GM23338 (cell line): ENCODE data around the gene ADAM15. TPM values are rescaled to one million over a fixed set of nuclear protein-coding genes. Genes with fewer than 3 reads are reported as not detected.

Source experiments
- ATAC-seq: fragments of 200-7000 bp; cut with Tn5 transposase; 3 replicates; pipeline ENCODE4 v1.9.1; 2020
- DNase-seq: peaks from one replicate; pipeline ENCODE4 v3.0.0-alpha.2; 2015; ENCODE audit warnings: low spot score
- H2AFZ ChIP-seq: fragments of 200-600 bp; sonication (generic); 2 replicates; pipeline ENCODE4 v1.8.0; 2016; ENCODE audit warnings: antibody characterized with exemption, mild to moderate bottlenecking, moderate library complexity
- H3F3A ChIP-seq: fragments of 200-600 bp; sonication (generic); replicated peaks from 2 replicates; pipeline ENCODE4 v1.8.0; 2017; ENCODE audit warnings: antibody characterized with exemption, mixed run types, low read depth
- H3K27ac ChIP-seq: fragments of 200-600 bp; sonication (generic); 2 replicates; pipeline ENCODE4 v1.6.1; 2016; ENCODE audit warnings: low read depth
- H3K27me3 ChIP-seq: fragments of 200-600 bp; sonication (generic); 2 replicates; pipeline ENCODE4 v1.8.0; 2016; ENCODE audit warnings: mild to moderate bottlenecking, mixed run types, moderate library complexity; ENCODE audit not compliant: insufficient read depth
- H3K36me3 ChIP-seq: fragments of 200-600 bp; sonication (generic); 2 replicates; pipeline ENCODE4 v1.8.0; 2016; ENCODE audit warnings: mild to moderate bottlenecking; ENCODE audit not compliant: insufficient read depth
- H3K4me1 ChIP-seq: fragments of 200-600 bp; sonication (generic); 2 replicates; pipeline ENCODE4 v1.8.0; 2016; ENCODE audit warnings: mild to moderate bottlenecking, moderate library complexity; ENCODE audit not compliant: insufficient read depth
- H3K4me2 ChIP-seq: fragments of 200-600 bp; sonication (generic); 2 replicates; pipeline ENCODE4 v1.7.1; 2017; ENCODE audit warnings: mixed run types
- H3K4me3 ChIP-seq: fragments of 200-600 bp; sonication (generic); 2 replicates; pipeline ENCODE4 v1.6.1; 2016; ENCODE audit warnings: mixed run types
- H3K79me2 ChIP-seq: fragments of 200-600 bp; sonication (generic); replicated peaks from 2 replicates; pipeline ENCODE4 v1.8.0; 2017; ENCODE audit warnings: mild to moderate bottlenecking; ENCODE audit not compliant: insufficient read depth
- H3K9me2 ChIP-seq: fragments of 200-600 bp; sonication (generic); 2 replicates; pipeline ENCODE4 v1.8.0; 2017; ENCODE audit not compliant: insufficient read depth
- H4K20me1 ChIP-seq: fragments of 200-600 bp; sonication (generic); replicated peaks from 2 replicates; pipeline ENCODE4 v1.8.0; 2017; ENCODE audit warnings: mild to moderate bottlenecking; ENCODE audit not compliant: insufficient read depth
- H3K27ac Mint-ChIP-seq: 2 replicates; pipeline ENCODE4 v1.8.0; 2020; ENCODE audit warnings: inconsistent platforms, mild to moderate bottlenecking, moderate library complexity, mixed read lengths
- H3K27me3 Mint-ChIP-seq: 3 replicates; pipeline ENCODE4 v1.8.0; 2022; ENCODE audit warnings: low read depth, mild to moderate bottlenecking, moderate library complexity, mixed read lengths, inconsistent platforms; ENCODE audit not compliant: insufficient read depth, poor library complexity
- H3K36me3 Mint-ChIP-seq: 3 replicates; pipeline ENCODE4 v1.8.0; 2021; ENCODE audit warnings: low read depth, mild to moderate bottlenecking, inconsistent platforms, moderate library complexity, mixed read lengths
- H3K4me1 Mint-ChIP-seq: 3 replicates; pipeline ENCODE4 v1.8.0; 2020; ENCODE audit warnings: mild to moderate bottlenecking, inconsistent platforms, mixed read lengths
- H3K4me3 Mint-ChIP-seq: 3 replicates; pipeline ENCODE4 v1.8.0; 2021; ENCODE audit warnings: moderate library complexity, mild to moderate bottlenecking, inconsistent platforms, mixed read lengths
- H3K9me3 Mint-ChIP-seq: 3 replicates; pipeline ENCODE4 v1.8.0; 2020; ENCODE audit warnings: moderate library complexity, mild to moderate bottlenecking, inconsistent platforms, mixed read lengths
- EZH2 ChIP-seq: fragments of 200-600 bp; sonication (generic); IDR thresholded peaks from one replicate; pipeline ENCODE4 v1.8.0; 2017; ENCODE audit warnings: antibody characterized with exemption, mild to moderate bottlenecking, low read depth; ENCODE audit not compliant: unreplicated experiment
- NANOG ChIP-seq: IDR thresholded peaks from 2 replicates; pipeline ENCODE4 v1.6.1; 2016; ENCODE audit warnings: antibody characterized with exemption, borderline replicate concordance
- REST ChIP-seq: IDR thresholded peaks from one replicate; pipeline ENCODE4 v1.6.1; 2018; ENCODE audit warnings: antibody characterized with exemption; ENCODE audit not compliant: unreplicated experiment
- ZNF331 ChIP-seq: fragments of 250-450 bp; sonication (Bioruptor Pico); IDR thresholded peaks from 2 replicates; pipeline ENCODE4 v1.5.0; 2020; ENCODE audit warnings: low read depth, mild to moderate bottlenecking, moderate library complexity
- polyA plus RNA-seq: library from polyadenylated mRNA; unstranded; fragments of >200 nt; fragmentation: Nextera tagmentation; extraction: Ambion mirVana; gene quantifications from 2 replicates; pipeline ENCODE4 v1.2.1, GENCODE V29; 2016
- total RNA-seq: library from RNA; depleted of rRNA; stranded (reverse); fragments of >200 nt; shearing (Covaris generic); gene quantifications from 2 replicates; pipeline ENCODE4 v1.2.3, GENCODE V29; 2014
- TF ChIP-seq, protein P1 (sequence below): fragments of 250-450 bp; sonication (Bioruptor Pico); IDR thresholded peaks from 2 replicates; pipeline ENCODE4 v1.5.0; 2020; ENCODE audit warnings: mild to moderate bottlenecking, moderate library complexity
- TF ChIP-seq, protein P2 (sequence below), 2 experiments: fragments of 200-600 bp in 1 of 2; sonication (generic) in 1 of 2; conservative IDR thresholded peaks; 2 replicates each; pipeline versions ENCODE4 v1.5.1 to v1.6.1; 2016 to 2017; ENCODE audit warnings: antibody characterized with exemption in 2 of 2, low read depth in 2 of 2, mild to moderate bottlenecking in 2 of 2, moderate library complexity in 1 of 2

ADAM15 gene
- total and polyA plus RNA-seq, 2 experiments from 2014 or later: 24.2 to 31.1 TPM

DNA sequence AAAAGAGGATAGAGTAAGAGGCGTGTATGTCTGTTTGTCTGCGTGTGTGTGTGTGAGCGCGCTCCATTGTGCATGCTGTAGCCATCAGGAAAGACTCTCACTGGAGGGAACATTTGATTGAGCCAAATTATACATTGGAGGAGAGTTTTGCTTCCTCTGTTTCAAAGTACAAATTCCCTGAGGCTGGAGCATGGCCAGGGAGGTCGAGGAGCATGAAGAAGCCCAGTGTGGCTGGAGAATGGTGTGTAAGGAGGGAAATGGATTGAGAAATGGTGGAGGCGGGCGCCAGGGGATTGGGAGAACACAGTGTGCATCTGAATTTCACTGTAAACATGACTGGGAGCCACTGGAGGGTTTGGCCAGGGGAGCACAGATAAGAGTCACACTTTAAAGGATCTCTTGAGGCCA lies 54.5 kb downstream of the ADAM15 start (continued):
- TF ChIP-seq, protein P1, sequence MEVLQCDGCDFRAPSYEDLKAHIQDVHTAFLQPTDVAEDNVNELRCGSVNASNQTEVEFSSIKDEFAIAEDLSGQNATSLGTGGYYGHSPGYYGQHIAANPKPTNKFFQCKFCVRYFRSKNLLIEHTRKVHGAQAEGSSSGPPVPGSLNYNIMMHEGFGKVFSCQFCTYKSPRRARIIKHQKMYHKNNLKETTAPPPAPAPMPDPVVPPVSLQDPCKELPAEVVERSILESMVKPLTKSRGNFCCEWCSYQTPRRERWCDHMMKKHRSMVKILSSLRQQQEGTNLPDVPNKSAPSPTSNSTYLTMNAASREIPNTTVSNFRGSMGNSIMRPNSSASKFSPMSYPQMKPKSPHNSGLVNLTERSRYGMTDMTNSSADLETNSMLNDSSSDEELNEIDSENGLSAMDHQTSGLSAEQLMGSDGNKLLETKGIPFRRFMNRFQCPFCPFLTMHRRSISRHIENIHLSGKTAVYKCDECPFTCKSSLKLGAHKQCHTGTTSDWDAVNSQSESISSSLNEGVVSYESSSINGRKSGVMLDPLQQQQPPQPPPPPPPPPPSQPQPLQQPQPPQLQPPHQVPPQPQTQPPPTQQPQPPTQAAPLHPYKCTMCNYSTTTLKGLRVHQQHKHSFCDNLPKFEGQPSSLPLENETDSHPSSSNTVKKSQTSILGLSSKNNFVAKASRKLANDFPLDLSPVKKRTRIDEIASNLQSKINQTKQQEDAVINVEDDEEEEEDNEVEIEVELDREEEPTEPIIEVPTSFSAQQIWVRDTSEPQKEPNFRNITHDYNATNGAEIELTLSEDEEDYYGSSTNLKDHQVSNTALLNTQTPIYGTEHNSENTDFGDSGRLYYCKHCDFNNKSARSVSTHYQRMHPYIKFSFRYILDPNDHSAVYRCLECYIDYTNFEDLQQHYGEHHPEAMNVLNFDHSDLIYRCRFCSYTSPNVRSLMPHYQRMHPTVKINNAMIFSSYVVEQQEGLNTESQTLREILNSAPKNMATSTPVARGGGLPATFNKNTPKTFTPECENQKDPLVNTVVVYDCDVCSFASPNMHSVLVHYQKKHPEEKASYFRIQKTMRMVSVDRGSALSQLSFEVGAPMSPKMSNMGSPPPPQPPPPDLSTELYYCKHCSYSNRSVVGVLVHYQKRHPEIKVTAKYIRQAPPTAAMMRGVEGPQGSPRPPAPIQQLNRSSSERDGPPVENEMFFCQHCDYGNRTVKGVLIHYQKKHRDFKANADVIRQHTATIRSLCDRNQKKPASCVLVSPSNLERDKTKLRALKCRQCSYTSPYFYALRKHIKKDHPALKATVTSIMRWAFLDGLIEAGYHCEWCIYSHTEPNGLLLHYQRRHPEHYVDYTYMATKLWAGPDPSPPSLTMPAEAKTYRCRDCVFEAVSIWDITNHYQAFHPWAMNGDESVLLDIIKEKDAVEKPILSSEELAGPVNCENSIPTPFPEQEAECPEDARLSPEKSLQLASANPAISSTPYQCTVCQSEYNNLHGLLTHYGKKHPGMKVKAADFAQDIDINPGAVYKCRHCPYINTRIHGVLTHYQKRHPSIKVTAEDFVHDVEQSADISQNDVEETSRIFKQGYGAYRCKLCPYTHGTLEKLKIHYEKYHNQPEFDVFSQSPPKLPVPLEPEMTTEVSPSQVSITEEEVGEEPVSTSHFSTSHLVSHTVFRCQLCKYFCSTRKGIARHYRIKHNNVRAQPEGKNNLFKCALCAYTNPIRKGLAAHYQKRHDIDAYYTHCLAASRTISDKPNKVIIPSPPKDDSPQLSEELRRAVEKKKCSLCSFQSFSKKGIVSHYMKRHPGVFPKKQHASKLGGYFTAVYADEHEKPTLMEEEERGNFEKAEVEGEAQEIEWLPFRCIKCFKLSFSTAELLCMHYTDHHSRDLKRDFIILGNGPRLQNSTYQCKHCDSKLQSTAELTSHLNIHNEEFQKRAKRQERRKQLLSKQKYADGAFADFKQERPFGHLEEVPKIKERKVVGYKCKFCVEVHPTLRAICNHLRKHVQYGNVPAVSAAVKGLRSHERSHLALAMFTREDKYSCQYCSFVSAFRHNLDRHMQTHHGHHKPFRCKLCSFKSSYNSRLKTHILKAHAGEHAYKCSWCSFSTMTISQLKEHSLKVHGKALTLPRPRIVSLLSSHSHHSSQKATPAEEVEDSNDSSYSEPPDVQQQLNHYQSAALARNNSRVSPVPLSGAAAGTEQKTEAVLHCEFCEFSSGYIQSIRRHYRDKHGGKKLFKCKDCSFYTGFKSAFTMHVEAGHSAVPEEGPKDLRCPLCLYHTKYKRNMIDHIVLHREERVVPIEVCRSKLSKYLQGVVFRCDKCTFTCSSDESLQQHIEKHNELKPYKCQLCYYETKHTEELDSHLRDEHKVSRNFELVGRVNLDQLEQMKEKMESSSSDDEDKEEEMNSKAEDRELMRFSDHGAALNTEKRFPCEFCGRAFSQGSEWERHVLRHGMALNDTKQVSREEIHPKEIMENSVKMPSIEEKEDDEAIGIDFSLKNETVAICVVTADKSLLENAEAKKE: no peak
- TF ChIP-seq, protein P2, sequence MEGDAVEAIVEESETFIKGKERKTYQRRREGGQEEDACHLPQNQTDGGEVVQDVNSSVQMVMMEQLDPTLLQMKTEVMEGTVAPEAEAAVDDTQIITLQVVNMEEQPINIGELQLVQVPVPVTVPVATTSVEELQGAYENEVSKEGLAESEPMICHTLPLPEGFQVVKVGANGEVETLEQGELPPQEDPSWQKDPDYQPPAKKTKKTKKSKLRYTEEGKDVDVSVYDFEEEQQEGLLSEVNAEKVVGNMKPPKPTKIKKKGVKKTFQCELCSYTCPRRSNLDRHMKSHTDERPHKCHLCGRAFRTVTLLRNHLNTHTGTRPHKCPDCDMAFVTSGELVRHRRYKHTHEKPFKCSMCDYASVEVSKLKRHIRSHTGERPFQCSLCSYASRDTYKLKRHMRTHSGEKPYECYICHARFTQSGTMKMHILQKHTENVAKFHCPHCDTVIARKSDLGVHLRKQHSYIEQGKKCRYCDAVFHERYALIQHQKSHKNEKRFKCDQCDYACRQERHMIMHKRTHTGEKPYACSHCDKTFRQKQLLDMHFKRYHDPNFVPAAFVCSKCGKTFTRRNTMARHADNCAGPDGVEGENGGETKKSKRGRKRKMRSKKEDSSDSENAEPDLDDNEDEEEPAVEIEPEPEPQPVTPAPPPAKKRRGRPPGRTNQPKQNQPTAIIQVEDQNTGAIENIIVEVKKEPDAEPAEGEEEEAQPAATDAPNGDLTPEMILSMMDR (conservative IDR thresholded peaks at IDR 0.05; ENCODE audit: low read depth in 2 of 2): no peak
- TF ChIP-seq ZNF331: no peak
- TF ChIP-seq NANOG: no peak
- no peak for TF ChIP-seq EZH2

GRCh38 chr1:155106862-155107261 lies 55.7 kb downstream of the ADAM15 start:
- TF ChIP-seq EZH2 (no peak), REST (no peak)
- H3K4me3 Mint-ChIP-seq: no peak overlapping the region; the same call in 2 of the 3 replicates
- no peaks in the 10 kb centered on the region for H3F3A ChIP-seq
- no peak overlapping the region for H3K27ac Mint-ChIP-seq
- H2AFZ ChIP-seq: 0 out of 2 replicates have a peak overlapping the region, but pooled peaks have one; percentile 23
- H3K27me3 ChIP-seq: no peaks in the 10 kb centered on the region
- H3K9me3 Mint-ChIP-seq: no peaks in the 10 kb centered on the region
- H3K4me2 ChIP-seq: no peak overlapping the region
- H3K27ac ChIP-seq: no peak overlapping the region
- H3K79me2 ChIP-seq: no peaks in the 10 kb centered on the region
- H3K4me3 ChIP-seq: no peak overlapping the region
- peak; percentile 27 for DNase-seq
- H3K4me1 ChIP-seq: no peaks in the 10 kb centered on the region; the same call in 1 of the 2 replicates
- H3K36me3 Mint-ChIP-seq: no peaks in the 10 kb centered on the region
- 0 out of 3 replicates have a peak, but pooled peaks have one; percentile 33 for ATAC-seq
- H3K36me3 ChIP-seq: no peaks in the 10 kb centered on the region
- H4K20me1 ChIP-seq: no peaks in the 10 kb centered on the region
- H3K27me3 Mint-ChIP-seq: peaks cover 1% of the 10 kb centered on the region
- 0 out of 3 replicates have a peak, but pooled peaks cover under 1% of the 10 kb centered on the region for H3K4me1 Mint-ChIP-seq
- no peaks in the 10 kb centered on the region for H3K9me2 ChIP-seq
